ENCODE data around the gene CETP.
"Not testable (repeated sequence)": the region's sequence is repeated elsewhere in the genome, so short reads cannot be mapped to it uniquely, and the experiment has no call there.

The CETP gene

GRCh38 chr16:56961386-56961785 lies 364 bp upstream of the CETP start:
- no peak for TF ChIP-seq ZNF274 (IDR thresholded peaks at IDR 0.05; ENCODE audit: low read depth, low read length)
- H3K4me3 ChIP-seq (ENCODE audit: low read length) = no peak overlapping the region

GRCh38 chr16:56964243-56965148 lies 2.7 kb downstream of the CETP start:
- no peak overlapping the region for H3K4me3 ChIP-seq (ENCODE audit: low read length)
- no peak for TF ChIP-seq ZNF274 (IDR thresholded peaks at IDR 0.05; ENCODE audit: low read depth, low read length)

GRCh38 chr16:56965149-56966092 lies 3.7 kb downstream of the CETP start:
- no peak for TF ChIP-seq ZNF274 (IDR thresholded peaks at IDR 0.05; ENCODE audit: low read depth, low read length)
- H3K4me3 ChIP-seq (ENCODE audit: low read length) = no peak overlapping the region

- no peak overlapping the region for H3K4me3 ChIP-seq (ENCODE audit: low read length)
- TF ChIP-seq ZNF274 (IDR thresholded peaks at IDR 0.05; ENCODE audit: low read depth, low read length) = no peak
Observed at GRCh38 chr16:56966093-56966475, 4.3 kb downstream of the CETP start.

GRCh38 chr16:56967733-56968132 lies 6.0 kb downstream of the CETP start:
- H3K4me3 ChIP-seq (ENCODE audit: low read length) = no peak overlapping the region
- no peak for TF ChIP-seq ZNF274 (IDR thresholded peaks at IDR 0.05; ENCODE audit: low read depth, low read length)

GRCh38 chr16:56969769-56970168 lies 8.0 kb downstream of the CETP start:
- H3K4me3 ChIP-seq (ENCODE audit: low read length) = no peak overlapping the region
- TF ChIP-seq ZNF274 (IDR thresholded peaks at IDR 0.05; ENCODE audit: low read depth, low read length) = no peak

GRCh38 chr16:56970934-56971767 lies 9.4 kb downstream of the CETP start:
- no peak for TF ChIP-seq ZNF274 (IDR thresholded peaks at IDR 0.05; ENCODE audit: low read depth, low read length)
- H3K4me3 ChIP-seq (ENCODE audit: low read length) = no peak overlapping the region

- no peak overlapping the region for H3K4me3 ChIP-seq (ENCODE audit: low read length)
- TF ChIP-seq ZNF274 (IDR thresholded peaks at IDR 0.05; ENCODE audit: low read depth, low read length) = no peak
Observed at GRCh38 chr16:56971768-56972043, 10.0 kb downstream of the CETP start.

GRCh38 chr16:56972403-56973293 lies 10.9 kb downstream of the CETP start:
- TF ChIP-seq ZNF274 (IDR thresholded peaks at IDR 0.05; ENCODE audit: low read depth, low read length) = no peak
- H3K4me3 ChIP-seq (ENCODE audit: low read length) = no peak overlapping the region

- no peak for TF ChIP-seq ZNF274 (IDR thresholded peaks at IDR 0.05; ENCODE audit: low read depth, low read length)
- no peak overlapping the region for H3K4me3 ChIP-seq (ENCODE audit: low read length)
Observed at GRCh38 chr16:56973294-56973689, 11.5 kb downstream of the CETP start.

- not testable (repeated sequence) for H3K4me3 ChIP-seq (ENCODE audit: low read length)
Observed at GRCh38 chr16:56973899-56974298, 12.1 kb downstream of the CETP start.

GRCh38 chr16:56974549-56975300 lies 13.0 kb downstream of the CETP start:
- H3K4me3 ChIP-seq (ENCODE audit: low read length) = no peak overlapping the region
- TF ChIP-seq ZNF274 (IDR thresholded peaks at IDR 0.05; ENCODE audit: low read depth, low read length) = no peak

GRCh38 chr16:56975714-56976113 lies 14.0 kb downstream of the CETP start:
- no peak for TF ChIP-seq ZNF274 (IDR thresholded peaks at IDR 0.05; ENCODE audit: low read depth, low read length)

More at GRCh38 chr16:56975714-56976113, 14.0 kb downstream of the CETP start:
- H3K4me3 ChIP-seq (ENCODE audit: low read length) = no peak overlapping the region
